Endothelial cell of umbilical vein (primary cell): ENCODE measurements around the gene GPRIN1.
A peak's percentile ranks its signal among the peaks of the same experiment; 100 is the strongest.

ENCODE experiments used
- CTCF ChIP-seq, 2 donors: IDR thresholded peaks; 1 replicate in 1 of 2; 2 replicates in 1 of 2; pipeline ENCODE4 v1.5.1; 2011; ENCODE audit warnings: low read length in 2 of 2, mild to moderate bottlenecking in 2 of 2, moderate library complexity in 2 of 2, control low read depth in 1 of 2, inconsistent platforms in 1 of 2, low read depth in 1 of 2; ENCODE audit not compliant: insufficient read depth in 1 of 2; ENCODE audit errors: extremely low read depth in 1 of 2
- EZH2 ChIP-seq: IDR thresholded peaks from 2 replicates; pipeline ENCODE4 v1.6.1; 2012; ENCODE audit warnings: borderline replicate concordance, low read depth, mild to moderate bottlenecking, moderate library complexity, low read length, inconsistent platforms; ENCODE audit not compliant: severe bottlenecking
- MYC ChIP-seq: IDR thresholded peaks from one replicate; pipeline ENCODE4 v1.6.1; 2011; ENCODE audit warnings: mild to moderate bottlenecking, low read depth, low read length
- POLR2A ChIP-seq: IDR thresholded peaks from 2 replicates; pipeline ENCODE4 v1.6.1; 2012; ENCODE audit warnings: low read depth, mild to moderate bottlenecking, control low read depth, low read length
- POLR2AphosphoS5 ChIP-seq: IDR thresholded peaks from 2 replicates; pipeline ENCODE4 v1.6.1; 2012; ENCODE audit warnings: low read depth, mild to moderate bottlenecking, control low read depth, low read length, moderate library complexity; ENCODE audit not compliant: insufficient read depth
- TF ChIP-seq, protein P1 (sequence below): IDR thresholded peaks from 2 replicates; pipeline ENCODE4 v1.6.1; 2011; ENCODE audit not compliant: insufficient read depth, insufficient read length

DNA sequence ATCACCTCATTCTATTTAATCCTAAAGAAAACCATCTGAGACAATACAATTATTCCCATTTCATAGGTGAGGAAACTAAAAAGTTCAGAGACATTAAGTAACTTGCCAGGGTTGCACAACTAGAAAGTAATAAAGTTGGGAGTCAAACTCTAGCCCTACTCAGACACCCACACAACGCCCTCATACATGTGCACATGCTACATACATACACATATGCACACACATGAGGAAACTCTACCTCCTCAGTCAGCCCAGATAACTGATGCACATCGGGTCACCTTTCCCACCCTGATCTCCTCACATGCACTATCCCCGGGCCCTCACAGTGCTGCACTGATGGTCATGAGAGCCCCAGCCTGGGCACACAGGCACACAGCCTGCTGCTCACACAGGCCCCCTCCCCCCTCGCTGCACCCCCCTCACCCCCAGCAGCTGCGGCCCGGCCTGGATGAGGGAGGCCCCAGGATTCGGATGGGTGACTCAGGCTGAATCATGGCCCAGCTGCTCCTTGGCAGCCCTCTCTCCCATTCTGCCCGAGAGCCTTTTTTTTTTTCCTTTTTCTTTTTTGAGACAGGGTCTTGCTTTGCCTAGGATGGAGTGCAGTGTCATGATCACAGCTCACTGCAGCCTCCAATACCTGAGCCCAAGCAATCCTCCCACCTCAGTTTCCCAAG lies 5.0 kb upstream of the GPRIN1 start:
- TF ChIP-seq POLR2AphosphoS5 = peak; percentile 82
- no peak for TF ChIP-seq CTCF (IDR thresholded peaks at IDR 0.05; ENCODE audit: extremely low read depth in 1 of 2, insufficient read depth in 1 of 2, low read depth in 1 of 2, low read length in 2 of 2)
- no peak for TF ChIP-seq EZH2
- no peak for TF ChIP-seq POLR2A
- TF ChIP-seq, protein P1, sequence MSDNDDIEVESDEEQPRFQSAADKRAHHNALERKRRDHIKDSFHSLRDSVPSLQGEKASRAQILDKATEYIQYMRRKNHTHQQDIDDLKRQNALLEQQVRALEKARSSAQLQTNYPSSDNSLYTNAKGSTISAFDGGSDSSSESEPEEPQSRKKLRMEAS = no peak
- no peak for TF ChIP-seq MYC
